ENCODE data around the gene FAM50B. TPM values are rescaled to one million over a fixed set of nuclear protein-coding genes. Genes with fewer than 3 reads are reported as not detected.

Gene FAM50B
- total and polyA plus RNA-seq, 10 of the 15 experiments (the other 5 are each of a cell fraction or from before 2014, with no cell fraction given): 0.58 to 10.2 (median 5.9) TPM

DNA sequence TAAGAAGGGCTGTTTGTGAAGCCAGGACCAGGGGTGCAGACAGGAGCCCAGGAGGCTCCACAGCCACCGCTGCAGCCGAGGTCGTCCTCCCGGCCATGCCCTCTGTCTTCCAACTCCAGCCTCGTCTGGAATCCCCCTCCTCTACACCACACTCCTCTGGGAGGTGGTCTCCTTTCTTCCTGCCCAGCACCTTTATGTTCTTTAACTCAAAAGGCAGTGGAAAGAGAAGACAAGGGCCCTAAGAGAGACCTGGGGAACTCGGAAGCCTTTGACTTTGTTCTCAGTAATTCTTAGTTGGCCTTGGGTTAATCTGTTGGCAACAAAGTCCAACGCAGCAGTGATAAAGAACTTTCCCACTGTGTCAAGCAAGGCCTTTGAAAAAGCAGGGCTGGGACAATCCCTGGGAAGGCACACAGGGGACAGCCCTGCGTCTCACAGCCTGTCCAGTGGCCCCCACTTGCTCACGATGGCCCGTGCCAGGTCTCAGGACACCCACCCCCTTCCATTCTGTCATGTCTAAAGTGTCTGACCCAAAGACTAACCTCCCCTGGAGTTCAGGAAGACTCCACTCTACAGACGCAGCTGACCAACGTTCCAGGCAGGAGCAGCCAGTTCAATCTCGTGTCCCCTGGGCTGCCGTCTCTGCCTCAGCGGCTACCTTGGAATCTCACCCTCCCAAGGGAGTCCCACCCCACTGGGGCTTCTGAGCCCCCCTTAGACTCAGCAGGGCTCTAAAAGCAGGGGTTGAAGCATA, 42.8 kb upstream of the FAM50B start (continued):
- TF ChIP-seq, protein P1, sequence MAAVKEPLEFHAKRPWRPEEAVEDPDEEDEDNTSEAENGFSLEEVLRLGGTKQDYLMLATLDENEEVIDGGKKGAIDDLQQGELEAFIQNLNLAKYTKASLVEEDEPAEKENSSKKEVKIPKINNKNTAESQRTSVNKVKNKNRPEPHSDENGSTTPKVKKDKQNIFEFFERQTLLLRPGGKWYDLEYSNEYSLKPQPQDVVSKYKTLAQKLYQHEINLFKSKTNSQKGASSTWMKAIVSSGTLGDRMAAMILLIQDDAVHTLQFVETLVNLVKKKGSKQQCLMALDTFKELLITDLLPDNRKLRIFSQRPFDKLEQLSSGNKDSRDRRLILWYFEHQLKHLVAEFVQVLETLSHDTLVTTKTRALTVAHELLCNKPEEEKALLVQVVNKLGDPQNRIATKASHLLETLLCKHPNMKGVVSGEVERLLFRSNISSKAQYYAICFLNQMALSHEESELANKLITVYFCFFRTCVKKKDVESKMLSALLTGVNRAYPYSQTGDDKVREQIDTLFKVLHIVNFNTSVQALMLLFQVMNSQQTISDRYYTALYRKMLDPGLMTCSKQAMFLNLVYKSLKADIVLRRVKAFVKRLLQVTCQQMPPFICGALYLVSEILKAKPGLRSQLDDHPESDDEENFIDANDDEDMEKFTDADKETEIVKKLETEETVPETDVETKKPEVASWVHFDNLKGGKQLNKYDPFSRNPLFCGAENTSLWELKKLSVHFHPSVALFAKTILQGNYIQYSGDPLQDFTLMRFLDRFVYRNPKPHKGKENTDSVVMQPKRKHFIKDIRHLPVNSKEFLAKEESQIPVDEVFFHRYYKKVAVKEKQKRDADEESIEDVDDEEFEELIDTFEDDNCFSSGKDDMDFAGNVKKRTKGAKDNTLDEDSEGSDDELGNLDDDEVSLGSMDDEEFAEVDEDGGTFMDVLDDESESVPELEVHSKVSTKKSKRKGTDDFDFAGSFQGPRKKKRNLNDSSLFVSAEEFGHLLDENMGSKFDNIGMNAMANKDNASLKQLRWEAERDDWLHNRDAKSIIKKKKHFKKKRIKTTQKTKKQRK (IDR thresholded peaks at IDR 0.05; ENCODE audit: low read depth, low read length): no peak
- no peak for TF ChIP-seq MEF2B (IDR thresholded peaks at IDR 0.05; ENCODE audit: partially characterized antibody, poor library complexity, severe bottlenecking)
- no peak for TF ChIP-seq MTA3 (IDR thresholded peaks at IDR 0.05; ENCODE audit: borderline replicate concordance, low read length)
- TF ChIP-seq CREB1 (IDR thresholded peaks at IDR 0.05; ENCODE audit: low read depth): no peak
- TF ChIP-seq CREM (IDR thresholded peaks at IDR 0.05; ENCODE audit: low read depth): no peak
- no peak for TF ChIP-seq YBX1 (IDR thresholded peaks at IDR 0.05)
- no peak for TF ChIP-seq SP1 (IDR thresholded peaks at IDR 0.05; ENCODE audit: low read depth, low read length)
- TF ChIP-seq RFX5 (IDR thresholded peaks at IDR 0.05; ENCODE audit: low read depth, low read length): no peak
- no peak for TF ChIP-seq ZZZ3 (IDR thresholded peaks at IDR 0.05; ENCODE audit: control insufficient read depth, insufficient read length, low read depth)
- TF ChIP-seq TCF12 (IDR thresholded peaks at IDR 0.05; ENCODE audit: low read depth, low read length): no peak
- no peak for TF ChIP-seq MTA2 (IDR thresholded peaks at IDR 0.05; ENCODE audit: low read depth)
- TF ChIP-seq ZSCAN29 (IDR thresholded peaks at IDR 0.05): no peak

Measured in GM12878 (cell line).